ENCODE results near the gene STX16. TPM values are rescaled to one million over a fixed set of nuclear protein-coding genes. Genes with fewer than 3 reads are reported as not detected.
A peak's percentile ranks its signal among the peaks of the same experiment; 100 is the strongest.

STX16 gene
- total RNA-seq, 3 donors from 2014 or later: 52.2 to 67.6 (median 55.4) TPM

DNA sequence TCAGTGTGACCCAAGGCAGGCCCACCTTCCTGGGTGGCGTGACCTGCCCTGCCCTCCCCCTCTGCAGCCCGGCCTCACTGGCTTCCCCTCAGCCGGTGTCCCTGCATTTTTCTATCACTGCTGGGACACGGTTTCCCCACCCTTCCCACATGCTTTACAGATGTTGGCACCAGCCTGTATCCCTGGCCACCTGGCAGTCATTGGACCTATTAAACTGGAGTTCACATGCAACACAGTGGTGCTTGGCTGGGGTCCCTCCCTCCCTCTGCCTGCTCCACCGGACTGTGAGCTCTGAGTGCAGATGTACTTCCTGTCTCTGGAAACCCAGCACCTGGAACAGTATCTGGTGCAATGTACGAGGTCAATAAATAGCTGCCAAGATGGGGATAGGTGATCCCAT lies 25.5 kb upstream of the STX16 start:
- no peak overlapping the region for H3K4me3 Mint-ChIP-seq
- H3K36me3 Mint-ChIP-seq (ENCODE audit: insufficient read depth): no peaks in the 10 kb centered on the region
- H3K9me3 Mint-ChIP-seq: no peaks in the 10 kb centered on the region
- H3K4me1 Mint-ChIP-seq (ENCODE audit: low read depth): peaks cover 42% of the 10 kb centered on the region
- ATAC-seq: no peak
- no peak for DNase-seq
- peaks cover 2% of the 10 kb centered on the region for H3K27me3 Mint-ChIP-seq (ENCODE audit: low read depth)

DNA sequence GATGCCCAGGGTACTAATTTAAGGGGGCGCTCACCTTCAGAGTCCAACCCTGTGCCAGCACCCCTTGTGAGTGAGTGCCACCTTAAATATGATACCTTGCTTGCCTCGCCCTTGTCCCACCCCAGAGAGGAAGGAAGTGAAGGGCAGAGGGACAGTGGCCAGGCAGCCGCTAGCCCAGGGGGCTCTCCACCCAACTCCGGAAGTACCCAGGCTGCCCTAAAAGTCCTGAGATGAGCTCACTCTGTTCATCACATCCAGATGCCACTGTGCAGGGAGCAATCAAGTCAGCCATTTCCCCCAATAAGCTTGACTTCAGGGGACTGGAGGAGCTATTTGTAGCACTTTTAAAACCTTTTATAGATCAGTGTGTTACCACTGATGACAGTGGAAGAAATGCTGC lies 25.0 kb upstream of the STX16 start:
- no peak overlapping the region for H3K4me3 Mint-ChIP-seq
- DNase-seq (no peak), ATAC-seq (no peak)
- H3K27me3 Mint-ChIP-seq (ENCODE audit: low read depth): no peaks in the 10 kb centered on the region
- H3K9me3 Mint-ChIP-seq: no peaks in the 10 kb centered on the region
- no peaks in the 10 kb centered on the region for H3K36me3 Mint-ChIP-seq (ENCODE audit: insufficient read depth)
- H3K4me1 Mint-ChIP-seq (ENCODE audit: low read depth): peaks cover 42% of the 10 kb centered on the region

DNA sequence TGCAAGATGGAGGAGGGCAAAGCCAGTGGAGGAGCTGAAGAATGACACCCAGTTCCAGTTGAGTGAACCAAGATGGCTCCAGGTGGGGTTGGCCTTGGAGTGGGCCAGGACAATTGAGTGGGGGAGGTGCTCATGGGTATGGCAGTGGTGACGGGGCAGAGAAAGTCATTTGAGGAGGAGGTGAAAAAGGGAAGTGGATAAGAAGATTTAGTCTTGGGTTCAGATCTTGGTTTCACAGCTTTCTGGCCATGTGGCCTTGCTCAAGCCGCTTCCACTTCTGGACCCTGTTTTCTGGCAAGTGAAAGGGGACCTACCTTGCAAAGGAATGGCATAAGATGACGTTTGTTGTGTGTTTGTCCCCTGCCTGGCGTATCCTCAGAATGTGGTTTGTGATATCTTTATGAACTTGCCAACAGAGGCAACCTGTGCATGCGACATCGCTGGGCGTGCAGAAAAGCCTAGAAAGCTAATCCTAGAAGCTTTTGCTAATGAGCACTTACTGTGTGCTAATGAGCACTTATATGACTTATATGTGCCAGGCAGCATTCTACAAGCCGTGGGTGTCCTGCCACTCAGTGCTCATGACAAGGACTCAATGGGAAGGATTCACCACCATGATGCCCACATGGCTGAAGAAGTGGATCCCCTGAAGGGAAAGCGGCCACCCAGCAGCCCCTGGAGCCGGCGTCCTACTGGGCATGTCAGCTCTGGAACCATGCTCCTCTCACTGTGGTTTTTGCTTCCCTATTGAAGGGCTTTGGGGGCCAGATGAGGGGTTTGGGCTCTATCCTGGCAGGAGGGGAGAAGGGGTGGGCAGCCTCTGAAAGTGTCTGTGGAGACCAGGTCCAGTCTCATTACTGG lies 23.6 kb upstream of the STX16 start:
- no peak for ATAC-seq

DNA sequence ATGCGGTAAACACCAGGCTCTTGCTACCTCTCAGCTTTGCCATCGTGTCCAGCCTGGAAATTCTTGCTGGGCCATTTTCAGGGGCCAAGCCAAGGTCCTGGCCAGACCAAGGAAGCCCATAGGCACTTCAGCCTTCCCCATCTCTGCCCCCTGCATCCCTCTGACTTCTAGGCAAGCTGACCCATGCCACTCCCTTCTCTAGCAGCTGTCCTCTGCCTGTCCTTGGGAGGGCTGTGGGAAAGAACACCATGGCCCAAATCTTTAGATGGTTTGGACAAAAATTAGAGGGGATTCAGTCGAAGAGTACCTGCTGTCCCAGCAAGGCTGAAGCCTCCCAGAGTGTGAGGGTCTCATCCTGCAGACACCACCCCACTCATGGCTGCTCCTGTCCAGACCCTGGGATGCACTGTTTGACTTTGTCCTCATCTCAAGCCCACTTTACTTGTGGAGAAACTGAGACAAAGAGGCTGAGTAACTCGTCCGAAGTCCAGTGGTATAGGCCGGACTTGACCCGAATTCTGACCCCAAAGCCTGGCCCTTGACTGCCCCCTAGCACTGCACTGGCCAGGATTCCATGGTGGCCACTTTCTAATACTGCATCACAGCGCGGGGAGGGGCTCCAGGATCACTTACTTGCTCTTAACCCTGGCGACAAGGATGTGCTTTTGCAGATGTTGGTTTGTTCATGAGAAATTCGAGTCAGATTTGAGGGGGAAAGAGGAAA lies 22.4 kb upstream of the STX16 start:
- Mint-ChIP-seq H3K4me3 (no peak overlapping the region), H3K27me3 (ENCODE audit: low read depth) (no peaks in the 10 kb centered on the region), H3K36me3 (ENCODE audit: insufficient read depth) (no peaks in the 10 kb centered on the region), H3K4me1 (ENCODE audit: low read depth) (peaks cover 49% of the 10 kb centered on the region), H3K9me3 (no peaks in the 10 kb centered on the region)
- ATAC-seq (no peak), DNase-seq (no peak)

More for the DNA sequence above, 23.6 kb upstream of the STX16 start:
- no peak for DNase-seq
- no peaks in the 10 kb centered on the region for H3K9me3 Mint-ChIP-seq
- H3K36me3 Mint-ChIP-seq (ENCODE audit: insufficient read depth): no peaks in the 10 kb centered on the region
- H3K4me1 Mint-ChIP-seq (ENCODE audit: low read depth): peaks cover 42% of the 10 kb centered on the region
- H3K27me3 Mint-ChIP-seq (ENCODE audit: low read depth): no peaks in the 10 kb centered on the region
- H3K4me3 Mint-ChIP-seq: no peak overlapping the region

DNA sequence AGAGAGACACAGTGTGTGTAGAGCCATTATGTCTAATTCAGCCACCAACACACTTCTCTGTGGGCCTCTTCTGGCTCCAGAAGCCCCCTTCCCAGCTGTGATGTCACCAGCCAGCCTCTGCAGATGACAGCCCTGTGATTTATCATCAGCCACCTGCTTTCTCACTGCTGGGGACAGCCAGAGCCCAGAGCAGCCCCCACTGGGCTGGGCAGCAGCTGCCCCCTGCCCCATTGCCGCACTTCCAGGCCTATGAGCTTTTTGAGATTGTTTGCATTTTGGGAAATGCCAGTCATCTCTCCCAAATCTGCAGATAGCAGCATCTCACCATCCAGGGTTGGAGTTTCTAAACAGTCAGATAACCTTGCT lies 21.9 kb upstream of the STX16 start:
- H3K36me3 Mint-ChIP-seq (ENCODE audit: insufficient read depth): no peaks in the 10 kb centered on the region
- ATAC-seq (no peak), DNase-seq (no peak)
- H3K27me3 Mint-ChIP-seq (ENCODE audit: low read depth): no peaks in the 10 kb centered on the region
- H3K4me1 Mint-ChIP-seq (ENCODE audit: low read depth): peaks cover 53% of the 10 kb centered on the region
- H3K9me3 Mint-ChIP-seq: no peaks in the 10 kb centered on the region
- H3K4me3 Mint-ChIP-seq: no peak overlapping the region

GRCh38 chr20:58630063-58630462 lies 21.0 kb upstream of the STX16 start:
- Mint-ChIP-seq H3K27me3 (ENCODE audit: low read depth) (no peaks in the 10 kb centered on the region), H3K4me1 (ENCODE audit: low read depth) (peaks cover 57% of the 10 kb centered on the region), H3K4me3 (no peak overlapping the region), H3K9me3 (no peaks in the 10 kb centered on the region), H3K36me3 (ENCODE audit: insufficient read depth) (no peaks in the 10 kb centered on the region)
- no peak for DNase-seq
- ATAC-seq: no peak

DNA sequence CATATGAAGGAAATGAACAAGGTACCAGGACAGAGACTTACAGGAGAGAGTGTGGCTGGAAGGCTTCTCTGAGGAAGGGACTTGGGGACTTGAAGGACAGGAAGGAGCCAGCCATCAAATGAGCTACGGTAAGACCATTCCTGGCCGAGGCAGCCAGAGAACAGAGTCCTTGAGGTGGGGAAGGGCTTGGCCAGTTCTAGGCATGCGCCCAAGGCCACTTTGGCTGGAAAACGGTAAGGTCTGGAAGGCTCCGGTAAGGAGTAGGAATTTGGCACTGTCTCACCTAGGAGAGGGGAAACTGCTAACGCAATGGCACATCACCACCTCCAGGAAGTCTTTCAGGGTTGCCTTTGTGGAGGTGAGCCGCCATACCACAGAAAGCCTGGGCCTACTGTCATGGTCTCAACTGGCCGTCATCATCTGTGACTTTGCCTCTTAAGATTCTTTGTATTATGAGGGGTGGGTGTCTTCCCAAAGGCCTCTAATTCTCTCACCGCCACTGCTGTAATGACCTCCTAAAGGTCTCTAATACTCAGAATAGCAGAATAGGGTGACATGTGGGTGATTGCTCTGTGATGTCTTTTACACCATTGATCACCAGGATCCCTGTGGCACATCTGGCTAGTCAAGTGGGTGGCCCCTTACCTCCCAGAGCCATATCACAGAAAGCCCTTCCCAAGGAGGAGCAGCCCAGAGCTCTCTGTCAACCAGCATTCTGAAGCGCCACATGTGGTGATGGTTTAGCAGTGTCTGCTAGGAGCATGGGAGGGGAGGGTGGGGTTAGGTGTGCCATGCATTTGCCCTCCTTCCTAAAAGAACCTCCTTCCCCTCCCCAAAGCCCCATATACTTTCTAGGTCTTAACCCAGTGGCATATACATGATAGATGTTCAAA lies 17.7 kb upstream of the STX16 start:
- Mint-ChIP-seq H3K36me3 (ENCODE audit: insufficient read depth) (no peaks in the 10 kb centered on the region), H3K27me3 (ENCODE audit: low read depth) (no peaks in the 10 kb centered on the region), H3K4me1 (ENCODE audit: low read depth) (peaks cover 35% of the 10 kb centered on the region), H3K9me3 (no peaks in the 10 kb centered on the region), H3K4me3 (no peak overlapping the region)
- ATAC-seq (no peak), DNase-seq (no peak)

DNA sequence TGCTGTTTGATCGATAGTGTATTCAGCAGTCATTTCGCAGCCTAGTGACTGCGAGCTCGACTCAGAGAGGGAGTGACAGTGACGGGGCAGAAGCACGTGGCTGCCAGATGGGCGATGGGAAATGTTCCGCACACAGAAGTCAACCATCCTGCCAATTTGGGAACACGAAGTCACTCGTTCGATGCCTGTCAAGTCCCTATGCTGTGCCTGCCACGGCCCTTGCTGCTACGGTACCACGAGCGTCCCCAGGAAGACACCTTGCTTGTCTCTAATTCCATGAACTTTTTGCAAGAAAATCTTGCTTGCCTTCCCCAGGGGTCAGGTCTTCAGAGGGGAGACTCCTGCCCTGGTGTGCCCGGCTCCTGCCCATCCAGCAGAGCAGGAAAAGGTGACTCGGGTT lies 17.0 kb upstream of the STX16 start:
- Mint-ChIP-seq H3K27me3 (ENCODE audit: low read depth) (no peaks in the 10 kb centered on the region), H3K9me3 (no peaks in the 10 kb centered on the region), H3K36me3 (ENCODE audit: insufficient read depth) (no peaks in the 10 kb centered on the region), H3K4me1 (ENCODE audit: low read depth) (peaks cover 29% of the 10 kb centered on the region), H3K4me3 (peak overlapping the region; percentile 53)
- no peak for ATAC-seq
- DNase-seq: no peak

DNA sequence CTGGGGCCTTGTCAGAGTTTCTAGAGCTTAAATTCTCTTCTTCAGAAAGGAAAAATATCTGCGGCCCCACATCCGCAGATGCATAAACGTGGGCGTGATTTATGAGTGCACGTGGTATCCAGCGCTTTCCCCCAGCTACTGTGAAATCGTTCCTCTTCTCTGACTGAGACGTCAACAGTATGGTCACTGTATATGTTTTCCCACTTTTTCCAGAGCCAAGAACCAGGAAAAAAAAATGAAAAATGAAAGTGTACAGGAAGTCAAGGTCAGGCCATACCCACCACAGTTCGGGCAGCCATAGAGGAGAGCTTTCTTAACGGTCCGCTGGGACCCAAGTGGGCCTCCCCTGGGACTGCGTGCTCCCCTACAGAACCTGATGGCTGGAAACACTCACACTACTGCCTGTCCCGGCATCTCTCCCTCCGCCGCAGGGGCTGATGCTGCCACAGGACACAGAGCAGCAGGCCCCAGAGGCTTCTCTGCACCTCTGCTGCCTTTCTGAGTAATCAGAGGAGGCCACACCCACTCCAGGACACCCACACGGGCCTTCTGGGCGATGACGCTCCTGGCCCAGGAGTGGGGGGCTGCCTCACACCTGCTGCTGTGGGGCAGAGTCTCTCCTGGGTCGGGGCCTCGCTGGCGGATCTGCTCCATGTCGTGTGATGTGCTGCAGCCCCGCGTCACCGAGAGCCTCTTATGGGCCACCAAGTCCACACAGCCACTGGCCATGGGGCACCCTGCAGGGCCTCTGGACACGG lies 16.4 kb upstream of the STX16 start:
- Mint-ChIP-seq H3K4me1 (ENCODE audit: low read depth) (peaks cover 26% of the 10 kb centered on the region), H3K4me3 (peak overlapping the region; percentile 53), H3K9me3 (no peaks in the 10 kb centered on the region), H3K36me3 (ENCODE audit: insufficient read depth) (no peaks in the 10 kb centered on the region), H3K27me3 (ENCODE audit: low read depth) (peaks cover 3% of the 10 kb centered on the region)
- DNase-seq (peak; percentile 55), ATAC-seq (peak; percentile 83)

DNA sequence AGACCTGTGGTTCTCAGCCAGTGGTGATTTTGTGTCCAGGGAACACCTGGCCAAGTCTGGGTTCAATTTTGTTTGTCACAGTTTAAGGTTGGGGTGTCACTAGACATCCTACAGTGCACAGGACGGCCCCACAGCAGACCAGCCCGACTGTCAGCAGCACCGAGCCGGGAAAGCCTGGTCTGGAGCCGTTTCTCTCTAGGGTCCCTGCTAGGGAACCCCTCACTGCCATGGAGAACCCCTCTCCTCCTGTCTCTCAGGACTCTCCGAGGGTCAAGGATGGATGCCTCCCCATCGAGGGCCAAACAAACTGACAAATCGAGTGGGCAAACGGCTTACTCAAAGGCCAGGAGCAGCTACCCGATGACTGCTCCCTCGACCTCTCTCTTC lies 15.8 kb upstream of the STX16 start:
- Mint-ChIP-seq H3K27me3 (ENCODE audit: low read depth) (peaks cover 3% of the 10 kb centered on the region), H3K9me3 (no peaks in the 10 kb centered on the region), H3K4me3 (peak overlapping the region; percentile 53), H3K4me1 (ENCODE audit: low read depth) (peaks cover 26% of the 10 kb centered on the region), H3K36me3 (ENCODE audit: insufficient read depth) (no peaks in the 10 kb centered on the region)
- DNase-seq (no peak), ATAC-seq (no peak)

- peaks cover 3% of the 10 kb centered on the region for H3K27me3 Mint-ChIP-seq (ENCODE audit: low read depth)
- no peaks in the 10 kb centered on the region for H3K9me3 Mint-ChIP-seq
- H3K4me1 Mint-ChIP-seq (ENCODE audit: low read depth): peaks cover 26% of the 10 kb centered on the region
- no peaks in the 10 kb centered on the region for H3K36me3 Mint-ChIP-seq (ENCODE audit: insufficient read depth)
- DNase-seq (no peak), ATAC-seq (no peak)
- H3K4me3 Mint-ChIP-seq: no peak overlapping the region
These were observed 14.6 kb upstream of the STX16 start for GRCh38 chr20:58636396-58636982.

GRCh38 chr20:58636983-58637421 lies 14.1 kb upstream of the STX16 start:
- ATAC-seq (no peak), DNase-seq (no peak)
- H3K4me1 Mint-ChIP-seq (ENCODE audit: low read depth): peaks cover 26% of the 10 kb centered on the region
- H3K9me3 Mint-ChIP-seq: no peaks in the 10 kb centered on the region
- H3K4me3 Mint-ChIP-seq: no peak overlapping the region
- H3K27me3 Mint-ChIP-seq (ENCODE audit: low read depth): peaks cover 3% of the 10 kb centered on the region
- no peaks in the 10 kb centered on the region for H3K36me3 Mint-ChIP-seq (ENCODE audit: insufficient read depth)

GRCh38 chr20:58637466-58638213 lies 13.4 kb upstream of the STX16 start:
- DNase-seq (no peak), ATAC-seq (no peak)
- no peaks in the 10 kb centered on the region for H3K9me3 Mint-ChIP-seq
- H3K27me3 Mint-ChIP-seq (ENCODE audit: low read depth): peaks cover 3% of the 10 kb centered on the region
- no peaks in the 10 kb centered on the region for H3K36me3 Mint-ChIP-seq (ENCODE audit: insufficient read depth)
- H3K4me3 Mint-ChIP-seq: no peak overlapping the region
- H3K4me1 Mint-ChIP-seq (ENCODE audit: low read depth): peaks cover 25% of the 10 kb centered on the region
